SK-N-SH treated with all-trans-retinoic acid at 6 μM for 48 hours (cell line): ENCODE data around the gene PPP2R5B.

Experiments
- ATAC-seq: fragments of 200-7000 bp; cut with Tn5 transposase; 3 replicates; pipeline ENCODE4 v1.9.1; 2020; ENCODE audit warnings: mild to moderate bottlenecking, moderate library complexity
- ARNTL ChIP-seq: fragments of 450-650 bp; formaldehyde crosslinking; IDR thresholded peaks from 2 replicates; pipeline ENCODE4 v1.5.0; 2020; ENCODE audit warnings: low read depth, mild to moderate bottlenecking, moderate library complexity, borderline replicate concordance
- BACH2 ChIP-seq: fragments of 250-450 bp; sonication (Bioruptor Pico); IDR thresholded peaks from 2 replicates; pipeline ENCODE4 v1.9.0; 2021; ENCODE audit warnings: mild to moderate bottlenecking, borderline replicate concordance
- CREB5 ChIP-seq: fragments of 250-450 bp; sonication (Bioruptor Pico); IDR thresholded peaks from 2 replicates; pipeline ENCODE4 v1.5.1; 2020; ENCODE audit warnings: low read depth, mild to moderate bottlenecking, moderate library complexity
- CSDC2 ChIP-seq: fragments of 250-450 bp; sonication (Bioruptor Pico); IDR thresholded peaks from 2 replicates; pipeline ENCODE4 v1.5.0; 2020; ENCODE audit warnings: mild to moderate bottlenecking, moderate library complexity
- CSRNP3 ChIP-seq: fragments of 250-450 bp; sonication (Bioruptor Pico); IDR thresholded peaks from 2 replicates; pipeline ENCODE4 v1.5.1; 2021; ENCODE audit warnings: mild to moderate bottlenecking, moderate library complexity
- ESRRG ChIP-seq: fragments of 250-450 bp; sonication (Bioruptor Pico); IDR thresholded peaks from 2 replicates; pipeline ENCODE4 v1.6.1; 2021; ENCODE audit warnings: mild to moderate bottlenecking
- GLIS3 ChIP-seq: fragments of 250-450 bp; sonication (Bioruptor Pico); IDR thresholded peaks from 2 replicates; pipeline ENCODE4 v1.5.0; 2020; ENCODE audit warnings: mild to moderate bottlenecking, moderate library complexity
- OSR1 ChIP-seq: fragments of 250-450 bp; sonication (Bioruptor Pico); IDR thresholded peaks from 2 replicates; pipeline ENCODE4 v1.8.0; 2022; ENCODE audit warnings: moderate library complexity, mild to moderate bottlenecking, inconsistent platforms
- PATZ1 ChIP-seq: fragments of 250-450 bp; sonication (Bioruptor Pico); IDR thresholded peaks from 2 replicates; pipeline ENCODE4 v1.8.0; 2020; ENCODE audit warnings: mild to moderate bottlenecking, moderate library complexity, borderline replicate concordance
- POU6F1 ChIP-seq: fragments of 250-450 bp; sonication (Bioruptor Pico); IDR thresholded peaks from 2 replicates; pipeline ENCODE4 v1.8.0; 2021; ENCODE audit warnings: low read depth, mild to moderate bottlenecking, moderate library complexity, borderline replicate concordance
- PPARA ChIP-seq: fragments of 250-450 bp; sonication (Bioruptor Pico); IDR thresholded peaks from 2 replicates; pipeline ENCODE4 v1.5.0; 2020; ENCODE audit warnings: mild to moderate bottlenecking, borderline replicate concordance
- RARB ChIP-seq: fragments of 250-450 bp; sonication (Bioruptor Pico); IDR thresholded peaks from 2 replicates; pipeline ENCODE4 v1.8.0; 2021; ENCODE audit warnings: mild to moderate bottlenecking, moderate library complexity
- SNAI2 ChIP-seq: fragments of 250-450 bp; sonication (Bioruptor Pico); IDR thresholded peaks from 2 replicates; pipeline ENCODE4 v1.5.0; 2020; ENCODE audit warnings: mild to moderate bottlenecking, moderate library complexity
- TOX ChIP-seq: fragments of 250-450 bp; sonication (Bioruptor Pico); IDR thresholded peaks from 2 replicates; pipeline ENCODE4 v1.8.0; 2021; ENCODE audit warnings: mild to moderate bottlenecking, moderate library complexity, borderline replicate concordance
- TSHZ2 ChIP-seq: fragments of 250-450 bp; sonication (Bioruptor Pico); IDR thresholded peaks from 2 replicates; pipeline ENCODE4 v1.5.0; 2020; ENCODE audit warnings: mild to moderate bottlenecking, moderate library complexity
- ZC3H10 ChIP-seq: fragments of 250-450 bp; sonication (Bioruptor Pico); IDR thresholded peaks from 2 replicates; pipeline ENCODE4 v1.5.1; 2021; ENCODE audit warnings: mild to moderate bottlenecking, moderate library complexity
- ZFP3 ChIP-seq: fragments of 250-450 bp; sonication (Bioruptor Pico); IDR thresholded peaks from 2 replicates; pipeline ENCODE4 v1.5.0; 2020; ENCODE audit warnings: mild to moderate bottlenecking, moderate library complexity
- ZFP30 ChIP-seq: fragments of 450-650 bp; formaldehyde crosslinking; IDR thresholded peaks from 2 replicates; pipeline ENCODE4 v1.5.0; 2022; ENCODE audit warnings: mild to moderate bottlenecking, moderate library complexity
- ZNF565 ChIP-seq: fragments of 450-650 bp; formaldehyde crosslinking; conservative IDR thresholded peaks from 2 replicates; pipeline ENCODE4 v1.5.0; 2020; ENCODE audit warnings: low read depth, mild to moderate bottlenecking, moderate library complexity
- ZNF70 ChIP-seq: fragments of 450-650 bp; formaldehyde crosslinking; IDR thresholded peaks from 2 replicates; pipeline ENCODE4 v1.5.0; 2020; ENCODE audit warnings: mild to moderate bottlenecking, moderate library complexity
- ZNF8 ChIP-seq: fragments of 450-650 bp; formaldehyde crosslinking; IDR thresholded peaks from 2 replicates; pipeline ENCODE4 v1.5.0; 2020; ENCODE audit warnings: mild to moderate bottlenecking, moderate library complexity

Gene PPP2R5B

GRCh38 chr11:64923944-64924909 is at the start of gene PPP2R5B:
Gene PPP2R5B (plus strand): TSS chr11:64924689. CDS start chr11:64925735, 1,046 bp downstream.
- TF ChIP-seq CSDC2 (CRISPR knock-in tag), result no peak
- TF ChIP-seq ZNF565 (CRISPR knock-in tag), result 0 out of 2 replicates have a peak, but pooled peaks have one; percentile 20
- TF ChIP-seq PATZ1, result 0 out of 2 replicates have a peak, but pooled peaks have one; percentile 46
- peak; percentile 29; the same call in 1 of the 2 replicates for TF ChIP-seq TSHZ2
- TF ChIP-seq GLIS3 (CRISPR knock-in tag), result 0 out of 2 replicates have a peak, but pooled peaks have one; percentile 11

GRCh38 chr11:64875369-64876228 is 48.9 kb upstream of the PPP2R5B start:
- no peak for ATAC-seq
- no peak for TF ChIP-seq GLIS3 (CRISPR knock-in tag)
- no peak for TF ChIP-seq TOX
- no peak for TF ChIP-seq ZFP30
- no peak for TF ChIP-seq PPARA
- TF ChIP-seq ARNTL (CRISPR knock-in tag), result no peak
- TF ChIP-seq ZNF70 (CRISPR knock-in tag), result no peak
- TF ChIP-seq ZC3H10 (CRISPR knock-in tag), result no peak
- no peak for TF ChIP-seq BACH2 (CRISPR knock-in tag)
- no peak for TF ChIP-seq ZFP3
- no peak for TF ChIP-seq OSR1 (CRISPR knock-in tag)
- TF ChIP-seq CSRNP3 (CRISPR knock-in tag), result no peak
- no peak for TF ChIP-seq ESRRG (CRISPR knock-in tag)
- TF ChIP-seq CSDC2 (CRISPR knock-in tag), result no peak
- no peak for TF ChIP-seq SNAI2 (CRISPR knock-in tag)
- TF ChIP-seq CREB5, result no peak

More at GRCh38 chr11:64923944-64924909, at the start of gene PPP2R5B:
- peak; percentile 98 for ATAC-seq

- TF ChIP-seq POU6F1 (CRISPR knock-in tag) (no peak), OSR1 (CRISPR knock-in tag) (no peak), ARNTL (CRISPR knock-in tag) (no peak), ZNF70 (CRISPR knock-in tag) (no peak), ZNF8 (no peak), ZC3H10 (CRISPR knock-in tag) (no peak), RARB (CRISPR knock-in tag) (no peak)
- ATAC-seq, result no peak
These were observed 48.2 kb upstream of the PPP2R5B start for GRCh38 chr11:64876229-64876750.
